ENCODE results near the gene CCDC70.

Gene CCDC70

GRCh38 chr13:51831519-51831918 lies 30.2 kb upstream of the CCDC70 start:
- DNase-seq = no peak

- DNase-seq = no peak
These were observed 29.2 kb upstream of the CCDC70 start for GRCh38 chr13:51832471-51833152.

- no peak for DNase-seq
These were observed 27.8 kb upstream of the CCDC70 start for GRCh38 chr13:51833980-51834379.

GRCh38 chr13:51834581-51835171 lies 27.1 kb upstream of the CCDC70 start:
- peak in 1 of 2 experiments; percentile 32 for DNase-seq

GRCh38 chr13:51837016-51837415 lies 24.8 kb upstream of the CCDC70 start:
- DNase-seq = no peak

GRCh38 chr13:51838240-51838846 lies 23.4 kb upstream of the CCDC70 start:
- DNase-seq = no peak

- DNase-seq = no peak
These were observed 21.8 kb upstream of the CCDC70 start for GRCh38 chr13:51839711-51840540.

- no peak for DNase-seq
These were observed 20.9 kb upstream of the CCDC70 start for GRCh38 chr13:51840917-51841316.

GRCh38 chr13:51841732-51842131 lies 20.0 kb upstream of the CCDC70 start:
- DNase-seq = no peak

- DNase-seq = no peak
These were observed 18.2 kb upstream of the CCDC70 start for GRCh38 chr13:51843529-51843928.

- DNase-seq = no peak
These were observed 16.8 kb upstream of the CCDC70 start, which contains the start of gene TMEM272 for GRCh38 chr13:51844862-51845573. TSS of gene TMEM272 (minus strand) at chr13:51845177. CDS start at chr13:51838530, 6,647 bp downstream.

GRCh38 chr13:51845574-51846318 lies 16.0 kb upstream of the CCDC70 start:
- no peak for DNase-seq

GRCh38 chr13:51846756-51847155 lies 15.0 kb upstream of the CCDC70 start:
- DNase-seq = no peak

GRCh38 chr13:51848674-51849073 lies 13.1 kb upstream of the CCDC70 start:
- no peak for DNase-seq

- DNase-seq = no peak
These were observed 12.3 kb upstream of the CCDC70 start for GRCh38 chr13:51849145-51850101.

- no peak for DNase-seq
These were observed 5.6 kb upstream of the CCDC70 start for GRCh38 chr13:51856027-51856736.

- no peak for DNase-seq
These were observed 4.8 kb upstream of the CCDC70 start for GRCh38 chr13:51856998-51857397.

GRCh38 chr13:51858433-51859247 lies 3.1 kb upstream of the CCDC70 start:
- no peak for DNase-seq

GRCh38 chr13:51862957-51863356 lies 1.2 kb downstream of the CCDC70 start:
- no peak for DNase-seq
